Limb (tissue), 2 donors: ENCODE measurements around the gene CORO2B.

ENCODE experiments used
- DNase-seq, 2 donors: peaks; one replicate each; pipeline ENCODE4 v3.0.0-alpha.2; 2016; ENCODE audit errors: extremely low spot score in 2 of 2

CORO2B gene

DNA sequence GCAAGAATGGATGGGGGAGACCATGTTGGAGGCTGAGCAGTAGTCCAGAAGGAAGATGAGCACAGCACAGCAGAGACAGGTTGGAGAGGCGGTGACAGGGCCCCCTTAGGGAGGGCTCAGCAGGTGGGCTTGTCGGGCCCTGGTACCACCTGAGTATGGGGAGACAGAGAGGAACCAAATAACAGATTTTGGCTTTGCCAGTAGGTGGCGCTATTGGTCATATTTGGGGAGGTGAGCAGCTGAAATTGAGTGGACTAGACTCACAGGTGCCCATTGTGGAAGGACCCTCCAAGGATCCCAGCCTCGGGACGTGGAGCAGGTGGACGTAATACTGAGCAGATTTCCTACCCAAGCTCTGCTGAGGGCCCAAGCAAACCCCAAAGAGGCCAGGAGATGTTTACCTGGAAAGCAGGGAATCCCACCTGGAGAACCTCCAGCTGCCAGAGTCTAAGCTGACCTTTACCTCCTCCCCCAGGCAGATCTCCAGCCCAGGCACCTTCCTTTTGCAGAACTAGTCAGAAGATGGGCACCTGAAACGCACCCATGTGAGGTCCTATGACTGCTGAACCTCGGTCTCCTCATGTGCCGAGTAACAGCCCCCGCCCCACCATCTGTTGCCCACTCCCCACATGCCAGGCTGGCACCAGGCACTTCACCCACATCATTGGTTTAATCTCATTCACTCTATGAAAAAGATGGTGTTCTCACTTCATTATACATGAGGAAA lies 24.6 kb upstream of the CORO2B start:
- DNase-seq, result peak; percentile 54 to 84

DNA sequence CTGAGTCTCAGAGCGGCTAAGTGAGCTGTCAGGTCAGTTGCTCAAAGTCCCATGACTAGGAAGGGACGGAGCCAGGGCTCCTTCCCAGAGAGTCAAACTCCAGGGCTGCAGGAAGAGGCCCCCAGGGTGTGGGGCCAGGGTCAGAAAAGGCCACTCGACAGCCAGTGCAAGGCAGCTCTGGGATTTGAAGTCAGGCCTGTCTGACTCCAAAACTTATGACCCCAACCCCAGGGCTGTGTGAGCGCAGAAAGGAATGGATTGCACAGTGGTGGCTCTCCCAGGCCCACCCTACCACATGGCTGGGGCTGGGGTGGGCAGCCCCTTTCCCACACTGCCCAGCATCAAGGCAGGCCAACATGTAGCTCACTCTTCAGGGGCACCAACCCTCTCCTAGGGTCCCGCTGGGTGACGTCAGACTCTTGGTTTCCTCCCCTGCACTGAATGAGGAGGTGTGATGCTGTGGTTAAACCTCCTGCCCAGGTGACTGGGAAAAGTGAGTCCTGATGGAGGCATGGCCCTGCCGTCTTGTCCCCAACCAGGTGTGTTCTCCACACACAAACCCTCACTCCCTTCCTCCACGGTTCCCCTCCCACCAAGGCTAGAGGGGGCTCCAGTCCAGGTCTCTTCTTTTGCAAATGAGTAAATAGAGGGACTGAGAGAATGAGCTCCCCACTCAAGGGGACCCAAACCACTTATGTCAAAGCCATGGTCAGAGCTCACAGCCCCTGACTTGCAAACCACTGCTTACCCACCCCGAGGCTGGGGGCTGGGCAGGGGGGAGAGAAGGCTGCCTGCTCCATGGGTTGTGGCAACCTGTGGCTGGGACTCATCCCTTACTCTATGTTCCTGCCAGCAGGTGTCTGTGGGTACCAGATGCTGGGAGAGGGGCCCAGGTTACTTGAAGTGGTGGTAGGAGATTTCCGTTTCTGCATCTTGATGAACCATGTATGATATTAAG lies 23.8 kb upstream of the CORO2B start:
- no peak for DNase-seq

DNA sequence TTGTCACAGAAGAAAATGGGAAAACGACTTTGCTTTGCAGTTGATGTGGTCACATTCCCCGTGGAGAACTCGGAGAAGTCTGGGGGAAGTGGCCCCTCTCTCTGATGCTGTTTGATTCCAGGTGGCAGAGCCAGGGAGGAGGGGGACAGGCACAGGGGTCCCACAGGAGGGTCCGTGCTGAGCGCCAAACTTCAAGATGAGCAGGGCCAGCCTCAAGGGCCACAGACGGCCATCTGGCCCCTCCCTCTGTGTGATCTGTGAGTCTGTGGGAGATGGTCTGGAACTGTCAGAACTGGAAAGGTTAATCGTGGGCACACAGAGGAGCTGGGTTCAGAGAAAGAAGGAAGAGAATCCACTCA lies 23.1 kb upstream of the CORO2B start:
- no peak for DNase-seq

GRCh38 chr15:68556139-68556990 lies 22.4 kb upstream of the CORO2B start:
- DNase-seq, result no peak

DNA sequence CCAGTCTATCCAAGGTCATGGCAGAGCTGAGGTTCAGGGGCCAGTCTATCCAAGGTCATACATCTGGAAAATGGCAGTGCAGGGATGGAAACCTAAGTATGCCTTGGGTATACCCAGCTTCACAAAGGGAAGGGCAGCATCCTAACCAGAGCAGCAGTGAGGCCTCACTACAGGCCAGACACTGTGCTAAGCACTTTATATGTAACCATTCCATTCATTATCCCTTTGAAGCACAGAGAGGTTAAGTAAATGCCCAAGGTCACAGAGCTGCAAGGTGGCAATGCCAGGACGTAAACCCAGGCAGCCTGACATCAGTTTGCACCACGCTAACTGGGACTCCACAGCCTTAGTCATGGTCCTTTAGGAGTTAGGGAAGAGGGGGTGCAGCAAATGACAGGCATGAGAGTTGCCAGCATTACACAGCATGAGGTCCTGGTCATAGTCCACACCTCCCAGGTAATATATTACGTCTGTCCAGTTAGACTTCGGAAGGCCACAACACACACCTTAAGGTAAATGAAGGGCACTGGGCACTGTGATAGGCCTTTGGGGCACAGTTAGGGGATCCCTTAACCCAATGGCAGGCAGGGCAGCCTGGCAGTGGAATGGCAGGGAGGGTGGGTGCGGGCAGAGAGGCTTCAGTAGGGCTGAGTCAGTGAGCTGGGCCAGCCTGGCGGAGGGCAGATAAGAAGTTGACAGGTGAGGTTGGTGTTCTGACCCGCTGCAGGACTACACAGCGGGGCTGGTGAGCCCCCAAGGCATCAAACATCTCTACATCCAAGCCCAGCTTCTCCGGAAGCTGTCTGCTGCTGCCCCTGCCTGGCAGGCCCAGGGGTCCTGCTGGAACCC lies 21.1 kb upstream of the CORO2B start:
- no peak for DNase-seq

DNA sequence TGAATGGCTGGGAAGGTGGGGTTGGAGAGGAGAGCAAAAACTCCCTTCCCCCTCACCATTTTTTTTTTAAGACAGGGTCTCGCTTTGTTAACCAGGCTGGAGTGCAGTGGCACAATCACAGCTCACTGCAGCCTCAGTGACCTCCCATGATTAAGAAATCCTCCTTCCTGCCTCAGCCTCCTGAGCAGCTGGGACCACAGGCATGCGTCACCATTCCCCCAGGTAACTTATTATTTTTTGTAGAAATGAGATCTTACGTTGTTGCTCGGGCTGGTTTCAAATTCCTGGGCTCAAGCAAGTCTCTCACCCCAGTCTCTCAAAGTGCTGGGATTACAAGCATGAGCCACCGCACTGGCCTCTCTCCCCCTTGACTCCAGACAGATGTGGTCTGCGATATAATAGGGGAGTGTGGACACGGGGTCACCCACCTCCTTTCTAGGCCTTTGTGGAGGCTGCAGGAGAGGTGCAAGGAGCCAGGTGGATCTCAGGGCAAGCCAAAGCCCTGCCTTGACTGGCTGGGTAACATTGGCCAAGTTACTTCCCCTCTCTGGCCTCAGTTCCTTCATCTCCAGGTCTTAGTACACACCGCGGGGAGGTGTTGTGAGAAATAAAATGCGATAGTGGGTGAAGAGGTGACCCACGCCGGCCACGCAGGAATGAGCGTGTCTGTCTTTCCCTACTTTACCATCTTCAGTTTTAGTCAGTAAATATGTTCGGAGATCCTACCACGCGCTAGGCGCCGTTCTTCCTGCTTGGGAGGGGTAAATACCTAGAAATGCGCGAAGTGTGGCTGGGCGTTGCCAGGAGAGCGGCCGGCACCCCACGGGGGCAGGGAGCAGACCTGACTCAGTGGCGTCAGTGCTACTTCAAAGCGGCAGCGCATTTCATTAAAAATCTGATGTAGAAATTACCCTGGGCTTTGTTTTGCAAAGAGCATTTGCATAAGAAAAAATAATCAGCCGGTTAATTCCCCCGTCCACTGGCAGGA lies 20.2 kb upstream of the CORO2B start:
- DNase-seq, result no peak

GRCh38 chr15:68559345-68560310 lies 19.2 kb upstream of the CORO2B start:
- peak; percentile 77 to 93 for DNase-seq

GRCh38 chr15:68560501-68561113 lies 18.2 kb upstream of the CORO2B start:
- peak in 1 of 2 donors; percentile 26 for DNase-seq

- DNase-seq, result peak in 1 of 2 donors; percentile 38
Measured at GRCh38 chr15:68561171-68561900, 17.5 kb upstream of the CORO2B start.

DNA sequence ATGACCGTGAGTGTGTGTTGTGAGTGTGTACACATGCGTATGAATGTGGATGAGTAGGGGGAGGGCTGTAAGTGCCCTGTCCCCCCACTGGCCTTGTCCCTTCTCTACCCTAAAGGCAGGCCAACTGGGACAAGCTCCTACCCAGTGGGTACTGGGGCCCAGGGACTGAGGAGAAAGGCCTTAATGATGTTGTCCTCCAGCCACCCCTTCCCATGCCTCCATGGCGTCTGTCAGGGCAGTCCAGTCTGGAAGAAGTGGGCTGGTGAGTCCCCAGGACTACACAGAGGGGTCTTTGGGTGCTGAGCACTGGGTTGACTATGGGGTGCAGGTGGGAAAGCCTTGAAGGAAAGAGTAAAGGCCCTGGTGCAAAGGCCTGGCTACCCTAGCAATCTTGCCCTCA lies 16.9 kb upstream of the CORO2B start:
- no peak for DNase-seq

GRCh38 chr15:68564173-68564572 lies 14.6 kb upstream of the CORO2B start:
- DNase-seq, result no peak

GRCh38 chr15:68565234-68565633 lies 13.6 kb upstream of the CORO2B start:
- DNase-seq, result no peak

GRCh38 chr15:68565726-68566125 lies 13.1 kb upstream of the CORO2B start:
- DNase-seq, result no peak

DNA sequence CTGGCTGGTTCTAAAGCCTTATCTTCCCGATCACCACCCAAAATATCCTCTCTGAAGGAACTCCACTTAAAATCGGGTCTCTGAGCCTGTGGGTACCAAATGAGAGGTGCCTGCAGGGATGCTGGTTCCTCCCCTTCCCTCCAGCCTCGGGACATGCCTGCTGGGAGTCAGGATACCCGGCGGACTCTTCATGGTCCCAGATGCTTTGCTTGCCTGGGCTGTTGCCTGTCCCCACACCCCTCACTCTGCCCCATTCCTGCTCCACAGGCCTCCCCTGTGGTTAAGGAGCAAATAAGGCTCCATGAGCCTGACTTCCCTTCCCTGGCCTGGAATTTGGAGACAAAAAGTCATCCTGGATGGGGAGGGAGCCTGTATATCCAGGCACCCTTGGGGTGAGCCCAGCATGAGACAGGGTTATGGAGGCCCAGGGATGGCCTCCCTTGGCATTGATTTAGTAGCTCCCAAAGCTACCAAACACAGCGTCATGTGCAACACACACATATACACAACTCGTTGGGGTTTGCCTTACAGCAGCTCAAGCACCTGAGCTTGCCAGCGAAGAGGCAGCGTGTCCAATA lies 12.3 kb upstream of the CORO2B start:
- no peak for DNase-seq

DNA sequence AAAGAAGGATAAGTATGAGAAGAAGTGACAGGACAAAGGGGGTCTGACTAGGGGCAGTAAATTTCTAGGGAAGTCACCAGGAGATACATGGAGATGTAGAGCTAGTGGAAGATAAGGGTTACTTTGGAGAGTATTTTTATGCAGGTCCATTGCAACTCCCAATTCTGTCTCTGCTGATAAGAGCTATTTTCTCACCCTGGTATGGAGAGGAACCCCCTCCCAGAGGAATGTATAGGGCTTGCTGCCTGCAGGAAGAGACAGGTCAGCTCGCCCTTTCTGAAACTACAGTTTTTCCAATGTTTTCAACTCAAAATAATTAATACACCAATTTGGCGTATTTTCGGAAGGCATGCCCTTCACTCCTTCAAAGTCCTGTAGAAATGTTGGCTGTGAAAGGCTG lies 11.4 kb upstream of the CORO2B start:
- DNase-seq, result no peak

GRCh38 chr15:68570974-68571373 lies 7.8 kb upstream of the CORO2B start:
- DNase-seq, result no peak

DNA sequence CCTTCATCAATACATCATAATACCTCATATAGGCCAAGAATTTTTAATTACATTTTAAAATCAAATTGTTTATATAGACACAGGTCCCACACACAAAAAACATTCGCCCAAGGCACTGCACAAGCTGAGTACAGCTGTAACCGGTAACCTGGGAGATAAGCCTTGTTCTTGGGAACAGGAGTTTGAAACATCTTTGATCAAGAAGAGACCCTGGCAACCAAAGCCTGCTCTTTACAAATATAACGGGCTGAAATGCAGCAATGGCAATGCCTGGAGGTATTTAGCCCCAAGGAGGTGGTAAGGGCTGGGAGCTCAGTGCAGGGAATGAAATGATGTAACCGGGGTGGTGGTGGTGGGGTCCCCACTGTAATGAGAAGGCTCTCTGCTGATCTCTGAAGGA lies 7.2 kb upstream of the CORO2B start:
- DNase-seq, result no peak
